MCF 10A (cell line): ENCODE measurements around the gene GAS7. TPM values are rescaled to one million over a fixed set of nuclear protein-coding genes. Genes with fewer than 3 reads are reported as not detected.
A peak's percentile ranks its signal among the peaks of the same experiment; 100 is the strongest.

ENCODE experiments used
- BruUV-seq: library from RNA; stranded (reverse); fragments of 400-500 nt; replicated peaks from 2 replicates; lab custom pipeline; 2021; lab: Mats Ljungman, UMichigan
- CTCF ChIA-PET: fragments of 300-600 bp; sonication (Branson Sonifier 250); formaldehyde crosslinking; extraction: SDS; loops from one replicate; lab custom pipeline; 2021; ENCODE audit warnings: antibody characterized with exemption, inconsistent platforms; lab: Yijun Ruan, JAX
- POLR2A ChIA-PET: fragments of 300-600, 350-650 bp; sonication (Branson Sonifier 250); formaldehyde crosslinking; extraction: SDS; loops from one replicate; lab custom pipeline; 2020; ENCODE audit warnings: antibody characterized with exemption, inconsistent platforms; lab: Yijun Ruan, JAX
- DNase-seq: peaks from one replicate; pipeline ENCODE4 v3.0.0-alpha.2; 2018; ENCODE audit not compliant: unreplicated experiment
- H3K27ac Mint-ChIP-seq: one replicate; pipeline ENCODE4 v1.8.0; 2022; ENCODE audit warnings: mild to moderate bottlenecking, low read depth, mixed read lengths; ENCODE audit not compliant: unreplicated experiment
- H3K27me3 Mint-ChIP-seq: one replicate; pipeline ENCODE4 v1.8.0; 2022; ENCODE audit warnings: mixed read lengths; ENCODE audit not compliant: insufficient read depth, unreplicated experiment
- H3K36me3 Mint-ChIP-seq: one replicate; pipeline ENCODE4 v1.8.0; 2022; ENCODE audit warnings: mild to moderate bottlenecking, moderate library complexity, mixed read lengths; ENCODE audit not compliant: insufficient read depth, unreplicated experiment
- H3K4me1 Mint-ChIP-seq: one replicate; pipeline ENCODE4 v1.8.0; 2022; ENCODE audit warnings: mixed read lengths; ENCODE audit not compliant: insufficient read depth, unreplicated experiment
- H3K4me3 Mint-ChIP-seq: one replicate; pipeline ENCODE4 v1.8.0; 2022; ENCODE audit warnings: mild to moderate bottlenecking, moderate library complexity, mixed read lengths; ENCODE audit not compliant: unreplicated experiment
- H3K9me3 Mint-ChIP-seq: one replicate; pipeline ENCODE4 v1.8.0; 2022; ENCODE audit warnings: mixed read lengths; ENCODE audit not compliant: unreplicated experiment
- CTCF ChIP-seq: fragments of 200-600 bp; IDR thresholded peaks from one replicate; pipeline ENCODE4 v1.8.0; 2022; ENCODE audit warnings: antibody characterized with exemption, mild to moderate bottlenecking; ENCODE audit not compliant: unreplicated experiment
- intact Hi-C: fragments of 100-400 bp; cut with micrococcal nuclease; formaldehyde crosslinking; loops from 2 replicates; pipeline ENCODE4 v1.14.1; 2022
- total RNA-seq: library from RNA; stranded (reverse); gene quantifications from 2 replicates; pipeline ENCODE4 v1.2.3, GENCODE V29; 2022

GAS7 gene
- total RNA-seq, 1 experiment from 2014 or later = not detected

- peaks cover 5% of the 10 kb centered on the region for H3K4me1 Mint-ChIP-seq
- POLR2A ChIA-PET = no interaction called here
- H3K4me3 Mint-ChIP-seq = no peak overlapping the region
- no peak for DNase-seq
- no peak overlapping the region for H3K27ac Mint-ChIP-seq
- TF ChIP-seq CTCF = no peak
- H3K36me3 Mint-ChIP-seq = no peaks in the 10 kb centered on the region
- H3K27me3 Mint-ChIP-seq = no peaks in the 10 kb centered on the region
- BruUV-seq = no TSS peak
- intact Hi-C loops = no loop called here
- peaks cover 7% of the 10 kb centered on the region for H3K9me3 Mint-ChIP-seq
- CTCF ChIA-PET = no interaction called here
Measured at GRCh38 chr17:10201680-10202079, 3.3 kb upstream of the GAS7 start.

GRCh38 chr17:10200645-10201044 is 2.2 kb upstream of the GAS7 start:
- ChIA-PET POLR2A (no interaction called here), CTCF (no interaction called here)
- no peak for TF ChIP-seq CTCF
- H3K9me3 Mint-ChIP-seq = peaks cover 7% of the 10 kb centered on the region
- intact Hi-C loops = no loop called here
- no peak for DNase-seq
- H3K4me3 Mint-ChIP-seq = no peak overlapping the region
- H3K27me3 Mint-ChIP-seq = no peaks in the 10 kb centered on the region
- H3K27ac Mint-ChIP-seq = no peak overlapping the region
- H3K36me3 Mint-ChIP-seq = no peaks in the 10 kb centered on the region
- peaks cover 5% of the 10 kb centered on the region for H3K4me1 Mint-ChIP-seq
- no TSS peak for BruUV-seq

GRCh38 chr17:10200016-10200415 is 1.6 kb upstream of the GAS7 start:
- ChIA-PET CTCF (interaction anchor here (0.6 kb wide), 1 partner anchor 793 kb away, joined by 6 read pairs; no protein-coding TSS in a partner anchor), POLR2A (no interaction called here)
- no peak overlapping the region for H3K27ac Mint-ChIP-seq
- no peak for TF ChIP-seq CTCF
- H3K36me3 Mint-ChIP-seq = no peaks in the 10 kb centered on the region
- no peaks in the 10 kb centered on the region for H3K27me3 Mint-ChIP-seq
- no TSS peak for BruUV-seq
- intact Hi-C loops = no loop called here
- no peak overlapping the region for H3K4me3 Mint-ChIP-seq
- peak; percentile 21 for DNase-seq
- peaks cover 5% of the 10 kb centered on the region for H3K4me1 Mint-ChIP-seq
- peaks cover 7% of the 10 kb centered on the region for H3K9me3 Mint-ChIP-seq

GRCh38 chr17:10197721-10198508 is 491 bp downstream of the GAS7 start:
- no peak for DNase-seq
- ChIA-PET POLR2A (no interaction called here), CTCF (interaction anchor here (0.6 kb wide), 1 partner anchor 381 kb away, joined by 4 read pairs; no protein-coding TSS in a partner anchor)
- intact Hi-C loops = no loop called here
- no peaks in the 10 kb centered on the region for H3K36me3 Mint-ChIP-seq
- H3K4me3 Mint-ChIP-seq = no peak overlapping the region
- H3K9me3 Mint-ChIP-seq = peaks cover 17% of the 10 kb centered on the region
- no peak overlapping the region for H3K27ac Mint-ChIP-seq
- no peaks in the 10 kb centered on the region for H3K27me3 Mint-ChIP-seq
- H3K4me1 Mint-ChIP-seq = peaks cover 5% of the 10 kb centered on the region
- no peak for TF ChIP-seq CTCF
- no TSS peak for BruUV-seq
